Tibial artery (tissue), 4 donors: Measurements from ENCODE around the gene RABGAP1.

ENCODE experiments used
- DNase-seq, 2 donors: peaks; one replicate each; pipeline ENCODE4 v3.0.0-alpha.2; 2019
- H3K27ac ChIP-seq, 2 donors: fragments of 200-600 bp; sonication (generic) in 1 of 2; 1 replicate in 1 of 2; 2 replicates in 1 of 2; pipeline ENCODE4 v1.5.1; 2018 to 2019; ENCODE audit warnings: mild to moderate bottlenecking in 1 of 2
- H3K27me3 ChIP-seq, 2 donors: fragments of 200-600 bp; sonication (generic) in 1 of 2; one replicate each; pipeline versions ENCODE4 v1.5.1 to v1.6.0; 2016 to 2019
- H3K36me3 ChIP-seq, 3 donors: fragments of 200-600 bp; sonication (generic) in 2 of 3; one replicate each; pipeline ENCODE4 v1.5.1; 2016 to 2019; ENCODE audit warnings: mild to moderate bottlenecking in 2 of 3
- H3K4me1 ChIP-seq, 4 donors: fragments of 200-600 bp; sonication (generic) in 2 of 4; 1 replicate in 3 of 4; 2 replicates in 1 of 4; pipeline ENCODE4 v1.5.1; 2016 to 2019
- H3K4me3 ChIP-seq, 2 donors: fragments of 200-600 bp; sonication (generic) in 1 of 2; 1 replicate in 1 of 2; 2 replicates in 1 of 2; pipeline ENCODE4 v1.5.1; 2018 to 2019; ENCODE audit warnings: mild to moderate bottlenecking in 2 of 2
- H3K9me3 ChIP-seq, 3 donors: fragments of 200-600 bp; sonication (generic) in 1 of 3; one replicate each; pipeline ENCODE4 v1.5.1; 2016 to 2019
- intact Hi-C: fragments of 100-400 bp; cut with DNase I; formaldehyde crosslinking; loops from one replicate; pipeline ENCODE4 v1.15.0; 2023; ENCODE audit warnings: low total_unique reads
- TF ChIP-seq, protein P1 (sequence below), 2 experiments: fragments of 200-600 bp in 1 of 2; fragments of 450-650 bp in 1 of 2; IDR thresholded peaks; one replicate each; pipeline ENCODE4 v1.5.1; 2017 to 2019; ENCODE audit warnings: antibody characterized with exemption in 2 of 2, mild to moderate bottlenecking in 1 of 2, moderate library complexity in 1 of 2

The RABGAP1 gene

DNA sequence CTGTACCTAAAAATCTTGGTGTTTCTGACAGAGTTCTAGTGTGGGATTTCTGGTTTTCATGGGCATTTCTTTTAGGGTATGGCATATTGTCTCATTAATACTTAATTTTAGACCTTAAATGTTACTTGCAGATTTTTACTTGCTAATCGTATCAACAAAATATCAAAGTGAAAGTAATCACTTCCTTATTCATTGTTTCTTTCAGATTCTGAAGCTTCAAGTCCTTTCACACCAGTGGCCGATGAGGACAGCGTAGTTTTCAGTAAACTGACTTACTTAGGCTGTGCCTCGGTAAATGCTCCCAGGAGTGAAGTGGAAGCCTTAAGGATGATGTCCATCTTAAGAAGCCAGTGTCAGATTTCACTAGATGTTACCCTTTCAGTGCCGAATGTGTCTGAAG is 45.2 kb downstream of the RABGAP1 start:
- TF ChIP-seq, protein P1, sequence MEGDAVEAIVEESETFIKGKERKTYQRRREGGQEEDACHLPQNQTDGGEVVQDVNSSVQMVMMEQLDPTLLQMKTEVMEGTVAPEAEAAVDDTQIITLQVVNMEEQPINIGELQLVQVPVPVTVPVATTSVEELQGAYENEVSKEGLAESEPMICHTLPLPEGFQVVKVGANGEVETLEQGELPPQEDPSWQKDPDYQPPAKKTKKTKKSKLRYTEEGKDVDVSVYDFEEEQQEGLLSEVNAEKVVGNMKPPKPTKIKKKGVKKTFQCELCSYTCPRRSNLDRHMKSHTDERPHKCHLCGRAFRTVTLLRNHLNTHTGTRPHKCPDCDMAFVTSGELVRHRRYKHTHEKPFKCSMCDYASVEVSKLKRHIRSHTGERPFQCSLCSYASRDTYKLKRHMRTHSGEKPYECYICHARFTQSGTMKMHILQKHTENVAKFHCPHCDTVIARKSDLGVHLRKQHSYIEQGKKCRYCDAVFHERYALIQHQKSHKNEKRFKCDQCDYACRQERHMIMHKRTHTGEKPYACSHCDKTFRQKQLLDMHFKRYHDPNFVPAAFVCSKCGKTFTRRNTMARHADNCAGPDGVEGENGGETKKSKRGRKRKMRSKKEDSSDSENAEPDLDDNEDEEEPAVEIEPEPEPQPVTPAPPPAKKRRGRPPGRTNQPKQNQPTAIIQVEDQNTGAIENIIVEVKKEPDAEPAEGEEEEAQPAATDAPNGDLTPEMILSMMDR (IDR thresholded peaks at IDR 0.05) = no peak
- H3K36me3 ChIP-seq = peaks cover 34 to 39% (median 35%) of the 10 kb centered on the region in 3 donors
- no peak overlapping the region for H3K4me3 ChIP-seq
- no peaks in the 10 kb centered on the region for H3K9me3 ChIP-seq
- no peak for DNase-seq
- H3K27me3 ChIP-seq = no peaks in the 10 kb centered on the region
- no peak overlapping the region for H3K27ac ChIP-seq
- intact Hi-C loops = no loop called here
- H3K4me1 ChIP-seq = peaks cover 0 to 2% (median 0%) of the 10 kb centered on the region in 4 donors

DNA sequence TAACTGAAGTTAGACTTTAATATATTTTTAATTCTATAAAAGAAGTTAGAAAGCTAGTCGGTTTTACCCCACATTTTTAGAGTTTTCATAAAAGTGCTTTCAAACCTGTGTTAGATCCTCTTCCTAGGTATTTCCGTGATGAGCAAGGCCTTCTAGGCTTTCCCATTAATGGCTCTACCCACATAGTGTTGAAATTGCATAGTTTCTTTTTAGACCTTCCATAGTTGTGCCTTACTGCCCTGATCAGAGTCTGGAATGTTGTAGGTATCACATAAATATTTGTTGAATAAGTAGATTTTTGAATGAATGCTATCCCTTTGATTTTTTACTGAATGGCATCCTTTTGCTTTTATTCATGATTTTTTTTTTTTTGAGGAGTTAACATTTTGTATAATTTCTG is 47.3 kb downstream of the RABGAP1 start:
- H3K36me3 ChIP-seq = peaks cover 34 to 49% (median 35%) of the 10 kb centered on the region in 3 donors
- H3K27ac ChIP-seq = no peak overlapping the region
- peaks cover 0 to 13% (median 0%) of the 10 kb centered on the region in 4 donors for H3K4me1 ChIP-seq
- H3K9me3 ChIP-seq = no peaks in the 10 kb centered on the region
- intact Hi-C loops = no loop called here
- H3K27me3 ChIP-seq = no peaks in the 10 kb centered on the region
- no peak overlapping the region for H3K4me3 ChIP-seq
- TF ChIP-seq, protein P1 (IDR thresholded peaks at IDR 0.05) = no peak
- no peak for DNase-seq

DNA sequence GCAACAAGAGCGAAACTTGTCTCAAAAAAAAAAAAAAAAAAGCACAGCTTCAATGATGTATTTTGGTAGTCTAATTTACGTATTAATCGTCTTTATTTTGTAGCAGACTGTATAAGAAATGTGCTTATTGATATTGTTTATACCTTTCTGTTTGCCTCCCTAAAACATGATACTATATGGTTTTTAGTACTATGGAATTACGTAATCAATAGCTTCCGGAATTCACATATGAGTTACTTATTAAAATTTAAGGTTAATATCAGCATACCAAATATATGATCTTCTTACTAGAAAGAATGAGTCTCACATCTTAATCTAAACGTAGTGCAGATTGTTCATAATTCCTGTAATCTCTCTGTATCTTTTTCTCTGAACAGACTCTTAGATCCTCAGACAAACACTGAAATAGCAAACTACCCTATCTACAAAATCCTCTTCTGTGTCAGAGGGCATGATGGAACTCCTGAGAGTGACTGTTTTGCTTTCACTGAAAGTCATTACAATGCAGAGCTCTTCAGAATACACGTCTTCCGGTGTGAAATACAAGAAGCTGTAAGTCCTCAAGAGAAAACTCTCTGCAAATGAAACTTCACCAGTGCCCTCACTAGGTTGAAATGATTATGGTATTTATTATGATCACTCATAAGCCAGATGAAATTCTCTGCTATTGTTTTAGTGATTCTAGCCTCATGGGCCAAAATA is 48.3 kb downstream of the RABGAP1 start:
- DNase-seq = no peak
- no peak overlapping the region for H3K4me3 ChIP-seq
- H3K9me3 ChIP-seq = no peaks in the 10 kb centered on the region
- H3K27me3 ChIP-seq = no peaks in the 10 kb centered on the region
- intact Hi-C loops = no loop called here
- H3K4me1 ChIP-seq = peaks cover 0 to 13% (median 0%) of the 10 kb centered on the region in 4 donors
- no peak overlapping the region for H3K27ac ChIP-seq
- TF ChIP-seq, protein P1 (IDR thresholded peaks at IDR 0.05) = no peak
- peaks cover 38 to 56% (median 38%) of the 10 kb centered on the region in 3 donors for H3K36me3 ChIP-seq

DNA sequence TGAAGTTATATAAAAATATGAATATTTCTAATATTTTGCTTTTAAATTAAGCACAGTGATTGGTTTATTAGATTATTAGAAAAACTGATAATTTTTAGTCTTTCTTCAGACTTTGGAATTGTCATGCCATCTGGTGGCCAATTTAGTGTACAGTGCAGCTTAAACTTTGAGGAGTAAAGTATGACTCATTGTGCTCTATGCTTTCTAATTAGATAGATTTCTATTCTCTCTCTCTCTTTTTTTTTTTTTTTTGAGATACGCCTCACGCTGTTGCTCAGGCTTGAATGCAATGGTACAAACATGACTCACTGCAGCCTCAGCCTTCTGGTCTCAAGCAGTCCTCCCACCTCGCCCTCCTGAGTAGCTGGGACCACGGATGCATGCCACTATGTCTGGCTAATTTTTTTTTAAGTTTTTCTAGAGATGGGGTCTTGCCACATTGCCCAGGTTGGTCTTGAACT is 50.6 kb downstream of the RABGAP1 start:
- H3K27ac ChIP-seq = peak overlapping the region; percentile 42 to 64
- TF ChIP-seq, protein P1 (IDR thresholded peaks at IDR 0.05) = peak; percentile 66 to 71
- no peak overlapping the region for H3K4me3 ChIP-seq
- H3K4me1 ChIP-seq = peaks cover 0 to 16% (median 0%) of the 10 kb centered on the region in 4 donors
- H3K27me3 ChIP-seq = no peaks in the 10 kb centered on the region
- peaks cover 33 to 38% (median 37%) of the 10 kb centered on the region in 3 donors for H3K36me3 ChIP-seq
- DNase-seq = no peak
- no peaks in the 10 kb centered on the region for H3K9me3 ChIP-seq
- intact Hi-C loops = loop anchor here (5.0 to 10.0 kb wide), 2 partner anchors 57 to 89 kb away; partner anchors contain the start of gene ZBTB26

DNA sequence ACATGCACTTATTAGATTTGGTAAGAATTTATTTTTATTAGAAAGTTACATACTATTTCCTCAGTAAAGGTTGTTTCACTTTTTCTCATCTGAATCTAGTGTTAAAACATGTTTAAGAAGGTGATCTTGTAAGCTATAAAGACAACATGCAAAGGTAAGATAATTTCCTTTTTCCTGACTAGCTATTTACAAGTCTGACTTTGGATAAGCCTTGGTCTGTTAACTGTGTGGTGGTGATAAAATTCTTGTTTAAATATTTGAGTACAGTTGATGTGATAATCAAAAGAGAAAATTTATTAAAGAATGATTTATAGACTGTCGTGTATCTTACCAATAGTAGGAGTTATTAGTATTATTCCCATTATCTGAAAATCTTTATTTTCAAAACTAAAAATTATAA is 55.8 kb downstream of the RABGAP1 start:
- no peaks in the 10 kb centered on the region for H3K27me3 ChIP-seq
- H3K36me3 ChIP-seq = peaks cover 3 to 35% (median 4%) of the 10 kb centered on the region in 3 donors
- H3K4me3 ChIP-seq = no peak overlapping the region
- H3K4me1 ChIP-seq = peaks cover 0 to 55% (median 6%) of the 10 kb centered on the region in 4 donors
- H3K9me3 ChIP-seq = no peaks in the 10 kb centered on the region
- TF ChIP-seq, protein P1 (IDR thresholded peaks at IDR 0.05) = no peak
- peak overlapping the region in 1 of 2 donors; percentile 80 for H3K27ac ChIP-seq
- DNase-seq = no peak
- intact Hi-C loops = loop anchor here (10.0 kb wide), 1 partner anchor 62 kb away; the partner anchor contains the start of gene ZBTB26
